Stimulated activated CD4-positive, alpha-beta T cell treated with anti-CD3 and anti-CD28 coated beads, Interleukin-12 subunit alpha, Interleukin-12 subunit beta, amount 100 ng/mL, for 48 hours (primary cell): ENCODE measurements around the gene AGBL1.

ENCODE experiments used
- DNase-seq, 3 donors: peaks; one replicate each; pipeline ENCODE4 v3.0.0-alpha.2; 2020; ENCODE audit warnings: low read depth in 2 of 3, low spot score in 1 of 3

AGBL1 gene

GRCh38 chr15:86912661-86913060 lies 833.0 kb downstream of the AGBL1 start:
- DNase-seq, result no peak

DNA sequence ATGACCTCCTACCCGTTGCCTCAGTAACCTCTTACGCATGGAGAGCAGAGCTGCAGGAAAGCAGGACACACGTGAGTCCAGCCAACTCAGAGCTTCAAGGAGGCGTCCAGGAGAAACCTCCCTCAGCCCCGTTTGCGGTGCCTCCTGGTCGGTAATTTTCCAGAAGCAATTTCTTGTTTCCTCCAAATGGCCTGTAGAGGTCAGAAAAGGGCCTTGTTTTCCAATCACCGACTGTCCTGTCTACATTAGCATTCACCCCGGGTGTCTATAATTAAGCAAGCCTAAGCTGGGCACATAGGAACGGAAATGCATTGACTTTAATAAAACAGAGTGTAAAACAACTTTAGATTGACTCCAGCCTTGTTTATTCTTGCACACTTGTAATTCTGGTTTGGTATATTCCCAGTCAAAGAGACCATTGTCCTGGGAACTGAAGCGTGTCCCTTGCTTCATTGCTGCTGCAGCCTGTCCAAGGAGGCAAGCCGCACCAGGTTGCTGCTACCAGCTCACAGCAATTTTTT lies 836.2 kb downstream of the AGBL1 start:
- no peak for DNase-seq

DNA sequence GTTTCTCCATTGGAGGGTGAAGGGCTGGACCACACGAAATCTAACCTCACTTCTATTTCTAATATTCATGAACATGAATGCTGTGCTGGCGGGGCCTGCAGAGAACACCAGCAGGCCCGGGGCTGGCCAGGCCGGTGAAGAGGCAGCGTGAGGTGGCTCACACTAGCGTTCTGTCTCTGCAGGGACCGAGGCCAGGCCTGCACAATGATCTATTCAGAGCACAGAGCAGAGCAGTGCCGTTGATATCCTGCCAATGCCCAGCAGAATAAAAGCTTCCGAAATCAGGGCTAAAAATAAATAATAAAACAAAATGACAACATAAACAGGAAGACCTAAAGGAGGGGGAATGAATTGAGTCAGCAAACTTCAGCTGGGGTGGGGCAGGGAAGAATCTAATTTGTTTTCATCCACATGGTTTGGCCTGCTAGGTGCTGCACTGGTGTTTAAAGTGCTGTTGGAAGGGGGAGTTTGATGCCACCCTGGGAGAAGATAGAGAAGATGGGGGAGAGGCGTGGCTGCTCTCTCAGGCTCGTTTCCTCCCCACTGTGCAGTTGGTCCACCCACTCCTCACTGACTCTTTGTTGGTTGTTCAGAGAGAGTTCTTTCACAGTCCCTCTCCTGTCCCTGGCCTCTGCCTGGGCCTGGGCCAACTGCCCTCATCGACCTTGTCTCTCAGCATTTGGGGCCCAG lies 837.1 kb downstream of the AGBL1 start:
- DNase-seq, result no peak

- DNase-seq, result no peak
Observed at GRCh38 chr15:86917361-86917671, 837.6 kb downstream of the AGBL1 start.

DNA sequence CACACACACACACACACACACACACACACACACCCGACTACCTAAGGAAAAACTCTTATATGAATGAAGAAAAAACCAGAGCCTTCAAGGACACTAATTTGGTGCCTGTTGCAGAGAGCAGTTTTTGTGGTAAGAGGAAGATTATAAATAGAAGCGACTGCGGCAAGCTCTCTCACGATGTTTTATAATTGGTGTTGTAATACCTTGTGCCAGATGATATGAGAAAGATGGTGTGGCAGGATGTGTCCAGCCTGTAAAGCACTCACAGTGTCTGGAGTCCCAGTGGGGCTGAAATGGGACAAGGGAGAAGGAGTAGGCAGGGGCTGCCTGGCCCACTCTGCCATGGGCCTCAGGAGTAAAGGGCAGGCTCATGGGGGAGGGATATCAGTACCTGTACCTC lies 839.9 kb downstream of the AGBL1 start:
- no peak for DNase-seq

- no peak for DNase-seq
Observed at GRCh38 chr15:86929461-86929860, 849.8 kb downstream of the AGBL1 start.

DNA sequence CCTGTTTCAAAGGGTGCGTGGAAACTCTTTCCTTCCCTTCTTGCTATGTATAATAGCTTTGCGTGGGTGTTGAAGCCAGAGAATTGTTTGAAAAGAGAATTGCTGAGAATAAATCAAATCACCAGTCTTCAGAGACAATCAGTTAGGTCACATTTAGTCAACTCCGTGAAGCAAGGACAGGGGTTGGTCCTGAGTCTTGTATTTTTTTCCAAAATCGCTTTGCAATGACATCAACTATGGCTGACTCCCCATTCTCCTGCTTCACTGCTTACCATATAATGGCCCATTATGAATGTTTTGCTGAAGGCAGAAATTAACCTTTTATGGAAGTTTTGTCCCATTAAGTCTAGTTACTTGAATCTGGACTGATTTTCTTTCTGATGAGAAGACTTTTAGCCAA lies 852.8 kb downstream of the AGBL1 start:
- no peak for DNase-seq

- DNase-seq, result no peak
Observed at GRCh38 chr15:86935841-86936240, 856.2 kb downstream of the AGBL1 start.

GRCh38 chr15:86942285-86942684 lies 862.6 kb downstream of the AGBL1 start:
- no peak for DNase-seq

GRCh38 chr15:86948719-86949118 lies 869.0 kb downstream of the AGBL1 start:
- DNase-seq, result no peak

- DNase-seq, result no peak
Observed at GRCh38 chr15:86959254-86959653, 879.6 kb downstream of the AGBL1 start.

DNA sequence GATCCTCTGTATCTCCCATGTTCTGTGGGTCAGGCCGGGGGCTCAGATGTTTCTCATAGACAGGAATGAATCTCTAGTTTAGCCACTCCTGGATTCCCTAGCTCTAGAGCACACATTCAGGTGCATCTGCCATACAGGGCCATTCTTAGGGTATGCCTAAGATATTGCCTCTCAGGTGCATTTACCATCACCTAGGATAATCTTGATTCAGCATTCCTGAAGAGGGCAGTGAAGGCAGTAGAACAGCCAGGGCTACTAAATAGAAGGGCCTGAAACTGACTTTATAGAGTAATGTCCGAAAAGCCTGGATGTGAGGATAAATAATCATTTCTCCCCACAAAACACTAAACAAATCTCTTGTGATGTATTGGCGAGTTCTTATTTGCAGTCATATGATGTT lies 882.0 kb downstream of the AGBL1 start:
- DNase-seq, result no peak

GRCh38 chr15:86964271-86964670 lies 884.6 kb downstream of the AGBL1 start:
- no peak for DNase-seq

DNA sequence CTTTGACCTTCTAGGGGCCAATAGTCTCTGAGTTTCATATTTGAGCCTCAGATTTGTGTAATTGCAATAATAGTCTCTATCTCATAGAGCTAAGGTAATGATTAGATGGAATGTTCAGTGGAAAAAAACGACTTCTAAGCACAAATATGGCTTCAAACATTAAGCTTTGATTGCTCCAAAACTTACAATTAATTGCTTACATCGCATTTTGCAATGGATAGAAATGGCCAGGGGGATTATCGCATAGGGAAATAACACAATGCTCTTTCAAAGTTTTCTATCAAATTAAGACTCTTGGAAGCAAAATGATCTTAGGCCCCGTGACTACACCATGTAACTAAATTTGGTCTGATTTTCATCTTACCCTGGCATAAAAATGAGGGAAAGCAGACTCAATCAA lies 888.6 kb downstream of the AGBL1 start:
- DNase-seq, result no peak

GRCh38 chr15:86969364-86969763 lies 889.7 kb downstream of the AGBL1 start:
- DNase-seq, result no peak

DNA sequence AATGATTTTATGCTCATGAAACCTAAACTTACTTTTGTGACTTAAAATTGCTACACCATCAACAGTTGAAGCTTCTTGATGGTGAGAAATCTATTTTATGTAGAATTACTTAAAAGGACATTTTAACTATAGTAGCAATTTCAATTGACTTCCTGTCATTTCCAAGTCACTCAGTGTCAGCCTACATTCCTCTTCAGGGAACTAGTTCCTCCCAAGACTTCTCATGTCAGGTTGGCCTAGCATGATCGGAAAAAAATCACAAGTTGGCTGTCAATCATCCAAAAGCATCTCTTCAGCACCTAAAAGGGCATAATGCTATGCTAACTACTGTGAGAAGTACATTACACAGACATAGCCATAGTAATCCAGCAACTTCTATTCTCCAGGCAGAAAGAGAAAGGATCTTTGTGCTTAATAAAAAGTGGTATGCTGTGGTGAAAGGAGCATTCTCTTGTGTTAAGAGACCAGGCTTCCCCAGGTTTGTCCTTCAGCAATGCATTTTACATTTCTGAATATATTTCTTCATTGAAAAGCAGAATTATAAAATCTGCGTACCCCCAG lies 893.7 kb downstream of the AGBL1 start:
- no peak for DNase-seq

GRCh38 chr15:86988033-86988432 lies 908.4 kb downstream of the AGBL1 start:
- DNase-seq, result no peak

DNA sequence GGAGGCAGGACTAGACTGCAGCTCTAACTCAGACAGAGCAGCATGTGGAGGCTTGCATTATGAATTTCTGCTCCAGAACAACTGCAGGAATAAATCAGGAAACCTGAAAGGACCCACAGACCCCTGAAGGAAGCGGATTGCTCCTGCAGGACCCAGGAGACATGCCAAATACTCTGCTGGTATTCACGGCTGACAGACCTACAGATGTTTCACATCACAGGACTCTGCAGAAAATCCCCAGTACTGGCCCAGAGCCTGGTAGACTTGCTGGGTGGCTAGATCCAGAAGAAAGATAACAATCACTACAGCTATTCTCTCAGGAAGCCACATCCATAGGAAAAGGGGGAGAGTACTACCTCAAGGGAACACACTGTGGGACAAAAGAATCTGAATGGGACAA lies 942.1 kb downstream of the AGBL1 start:
- no peak for DNase-seq

DNA sequence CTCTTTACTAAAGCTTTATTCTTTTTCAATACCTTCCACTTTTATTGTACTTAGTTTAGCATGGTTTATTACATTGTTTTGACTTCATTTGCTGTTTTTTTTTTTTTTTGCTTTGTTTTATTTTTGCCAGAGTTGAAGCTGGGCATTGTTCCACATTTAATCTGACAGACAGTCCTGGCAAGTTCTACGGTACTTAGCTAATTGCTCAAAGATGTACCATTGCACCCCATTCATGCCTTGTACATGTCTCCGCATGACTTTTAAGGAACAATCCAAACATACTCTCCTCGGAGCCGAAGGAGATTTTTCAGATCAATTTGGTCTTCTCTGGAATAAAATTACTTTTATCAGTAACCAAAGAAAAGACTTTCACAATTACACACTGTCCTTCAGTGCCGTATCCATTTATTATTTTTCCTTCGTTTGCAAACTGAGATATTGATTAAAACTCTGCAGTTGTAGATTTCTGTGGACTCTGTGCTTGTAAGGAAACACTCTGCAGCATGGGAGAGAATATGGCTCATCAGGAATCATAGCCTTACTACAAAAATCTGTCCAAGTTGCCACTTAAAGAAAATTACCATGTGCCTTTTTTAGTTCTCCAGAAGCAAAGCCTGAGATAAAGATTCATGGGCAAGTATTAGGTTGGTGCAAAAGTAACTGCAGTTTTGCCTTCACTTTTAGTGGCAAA lies 952.0 kb downstream of the AGBL1 start:
- DNase-seq, result no peak

DNA sequence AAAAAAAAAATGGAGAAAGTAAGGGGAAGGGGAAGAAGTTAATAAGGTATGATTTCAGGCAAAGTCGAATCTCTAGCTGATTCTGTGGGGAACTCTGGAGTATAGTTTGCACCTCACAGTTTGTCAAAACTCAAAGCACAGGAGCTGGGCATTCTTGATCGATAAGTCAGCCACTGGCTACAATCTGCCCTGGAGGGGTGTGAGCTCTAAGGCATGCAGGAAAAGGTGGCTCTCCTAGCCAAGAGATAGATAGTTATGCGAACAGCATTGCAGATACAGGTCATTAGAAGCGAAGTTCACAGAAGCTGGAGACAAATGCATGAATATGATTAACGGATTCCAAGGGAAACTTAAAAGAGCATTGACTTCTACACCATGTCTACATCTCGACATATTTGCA lies 952.6 kb downstream of the AGBL1 start:
- DNase-seq, result no peak

GRCh38 chr15:87033056-87033455 lies 953.4 kb downstream of the AGBL1 start:
- DNase-seq, result no peak

GRCh38 chr15:87034886-87035285 lies 955.2 kb downstream of the AGBL1 start:
- no peak for DNase-seq

- DNase-seq, result no peak
Observed at GRCh38 chr15:87038404-87038803, 958.7 kb downstream of the AGBL1 start.
